A673 (cell line): ENCODE data around the gene GPR153. TPM values are rescaled to one million over a fixed set of nuclear protein-coding genes. Genes with fewer than 3 reads are reported as not detected.

Source experiments
- BruUV-seq: library from RNA; stranded (reverse); fragments of 400-500 nt; replicated peaks from 2 replicates; lab custom pipeline; 2021; lab: Mats Ljungman, UMichigan
- CTCF ChIA-PET: fragments of 300-600 bp; sonication (Branson Sonifier 250); formaldehyde crosslinking; loops from one replicate; lab custom pipeline; 2022; ENCODE audit warnings: antibody characterized with exemption; lab: Charles Lee
- POLR2A ChIA-PET: fragments of 300-600 bp; sonication (Branson Sonifier 250); formaldehyde crosslinking; loops from one replicate; lab custom pipeline; 2022; ENCODE audit warnings: antibody characterized with exemption; ENCODE audit not compliant: low non-redundant PET; lab: Charles Lee
- DNase-seq: peaks from one replicate; pipeline ENCODE4 v3.0.0-alpha.2; 2015; ENCODE audit warnings: low spot score
- H3K27ac ChIP-seq: fragments of 200-600 bp; sonication (generic); 2 replicates; pipeline ENCODE4 v1.5.1; 2016; ENCODE audit warnings: mixed run types, low read depth, mild to moderate bottlenecking, mixed read lengths, antibody characterized with exemption, low read length; ENCODE audit not compliant: poor library complexity, severe bottlenecking
- H3K27me3 ChIP-seq: fragments of 200-600 bp; sonication (generic); replicated peaks from 2 replicates; pipeline ENCODE4 v1.6.1; 2017; ENCODE audit warnings: mixed run types, low read depth, mild to moderate bottlenecking, mixed read lengths, antibody characterized with exemption, low read length; ENCODE audit not compliant: insufficient read depth, poor library complexity
- H3K36me3 ChIP-seq: fragments of 200-600 bp; sonication (generic); 2 replicates; pipeline ENCODE4 v1.6.1; 2016; ENCODE audit warnings: mixed run types, mild to moderate bottlenecking, mixed read lengths, antibody characterized with exemption, low read length; ENCODE audit not compliant: insufficient read depth, poor library complexity, severe bottlenecking
- H3K4me1 ChIP-seq: fragments of 200-600 bp; sonication (generic); 2 replicates; pipeline ENCODE4 v1.6.1; 2017; ENCODE audit warnings: mixed run types, mild to moderate bottlenecking, mixed read lengths, antibody characterized with exemption, low read length; ENCODE audit not compliant: insufficient read depth, poor library complexity, severe bottlenecking
- H3K4me3 ChIP-seq: fragments of 200-600 bp; sonication (generic); 2 replicates; pipeline ENCODE4 v1.5.1; 2016; ENCODE audit warnings: low read depth, mixed run types, mild to moderate bottlenecking, mixed read lengths, low read length; ENCODE audit not compliant: poor library complexity, severe bottlenecking
- H3K9me3 ChIP-seq: fragments of 200-600 bp; sonication (generic); 2 replicates; pipeline ENCODE4 v1.6.1; 2016; ENCODE audit warnings: mixed run types, low read depth, mild to moderate bottlenecking, mixed read lengths, antibody characterized with exemption, low read length; ENCODE audit not compliant: poor library complexity, severe bottlenecking
- CTCF ChIP-seq: fragments of 300-800, 200-600 bp; sonication (generic); conservative IDR thresholded peaks from 2 replicates; pipeline ENCODE4 v1.5.1; 2017; ENCODE audit warnings: low read depth, mild to moderate bottlenecking, antibody characterized with exemption, low read length, moderate library complexity, mixed read lengths
- EZH2 ChIP-seq: fragments of 200-600 bp; sonication (generic); IDR thresholded peaks from 2 replicates; pipeline ENCODE4 v1.6.1; 2017; ENCODE audit warnings: borderline replicate concordance, low read depth, mild to moderate bottlenecking, mixed read lengths, antibody characterized with exemption, low read length; ENCODE audit not compliant: poor library complexity, severe bottlenecking
- intact Hi-C: fragments of 100-400 bp; cut with micrococcal nuclease; formaldehyde crosslinking; loops from one replicate; pipeline ENCODE4 v1.10.0; 2022; ENCODE audit not compliant: unreplicated experiment
- total RNA-seq: library from RNA; stranded (reverse); gene quantifications from 2 replicates; pipeline ENCODE4 v1.2.3, GENCODE V29; 2021

GPR153 gene
- total RNA-seq, 1 experiment from 2014 or later = 8.4 TPM

GRCh38 chr1:6225651-6226050, 35.2 kb downstream of the GPR153 start:
- ChIA-PET CTCF (no interaction called here), POLR2A (no interaction called here)
- intact Hi-C loops = no loop called here
- Histone ChIP-seq H3K4me1 (no peaks in the 10 kb centered on the region), H3K27ac (no peak overlapping the region), H3K4me3 (no peak overlapping the region), H3K36me3 (peaks cover 74% of the 10 kb centered on the region), H3K27me3 (no peaks in the 10 kb centered on the region), H3K9me3 (no peaks in the 10 kb centered on the region)
- BruUV-seq = no TSS peak
- no peak for TF ChIP-seq EZH2
- no peak for DNase-seq

GRCh38 chr1:6224718-6225117, 36.2 kb downstream of the GPR153 start:
- Histone ChIP-seq H3K9me3 (no peaks in the 10 kb centered on the region), H3K27ac (no peak overlapping the region), H3K27me3 (no peaks in the 10 kb centered on the region), H3K36me3 (peaks cover 64% of the 10 kb centered on the region), H3K4me1 (no peaks in the 10 kb centered on the region), H3K4me3 (no peak overlapping the region)
- POLR2A ChIA-PET = no interaction called here
- TF ChIP-seq EZH2 = no peak
- no peak for TF ChIP-seq CTCF
- CTCF ChIA-PET = no interaction called here
- intact Hi-C loops = no loop called here
- no TSS peak for BruUV-seq
- no peak for DNase-seq

- TSS peak; percentile 40 for BruUV-seq
- no peaks in the 10 kb centered on the region for H3K4me1 ChIP-seq
- intact Hi-C loops = no loop called here
- peaks cover 61% of the 10 kb centered on the region for H3K36me3 ChIP-seq
- ChIA-PET POLR2A (interaction anchor here (0.6 kb wide), 1 partner anchor 26 kb away, joined by 3 read pairs; no protein-coding TSS in a partner anchor), CTCF (no interaction called here)
- no peaks in the 10 kb centered on the region for H3K9me3 ChIP-seq
- no peak for DNase-seq
- H3K27me3 ChIP-seq = no peaks in the 10 kb centered on the region
- no peak for TF ChIP-seq CTCF
- TF ChIP-seq EZH2 = no peak
- no peak overlapping the region for H3K27ac ChIP-seq
- H3K4me3 ChIP-seq = no peak overlapping the region
These were observed 37.3 kb downstream of the GPR153 start for GRCh38 chr1:6223617-6224016.

GRCh38 chr1:6222636-6223035, 38.3 kb downstream of the GPR153 start:
- H3K9me3 ChIP-seq = no peaks in the 10 kb centered on the region
- no peak overlapping the region for H3K27ac ChIP-seq
- H3K4me3 ChIP-seq = no peak overlapping the region
- intact Hi-C loops = no loop called here
- TF ChIP-seq EZH2 = no peak
- no peaks in the 10 kb centered on the region for H3K4me1 ChIP-seq
- ChIA-PET POLR2A (no interaction called here), CTCF (no interaction called here)
- no TSS peak for BruUV-seq
- no peaks in the 10 kb centered on the region for H3K27me3 ChIP-seq
- DNase-seq = no peak
- H3K36me3 ChIP-seq = peaks cover 52% of the 10 kb centered on the region
